Stimulated activated CD8-positive, alpha-beta memory T cell treated with anti-CD3 and anti-CD28 coated beads, Interleukin-12 subunit alpha, Interleukin-12 subunit beta, amount 100 ng/mL, for 4 hours (primary cell): ENCODE results near the gene C5orf15.
"Not testable (repeated sequence)": the region's sequence is repeated elsewhere in the genome, so short reads cannot be mapped to it uniquely, and the experiment has no call there.

ENCODE experiments used
- DNase-seq: peaks from one replicate; pipeline ENCODE4 v3.0.0-alpha.2; 2020; ENCODE audit warnings: low read depth

Gene C5orf15

GRCh38 chr5:133937628-133938027 lies 30.8 kb downstream of the C5orf15 start:
- not testable (repeated sequence) for DNase-seq

DNA sequence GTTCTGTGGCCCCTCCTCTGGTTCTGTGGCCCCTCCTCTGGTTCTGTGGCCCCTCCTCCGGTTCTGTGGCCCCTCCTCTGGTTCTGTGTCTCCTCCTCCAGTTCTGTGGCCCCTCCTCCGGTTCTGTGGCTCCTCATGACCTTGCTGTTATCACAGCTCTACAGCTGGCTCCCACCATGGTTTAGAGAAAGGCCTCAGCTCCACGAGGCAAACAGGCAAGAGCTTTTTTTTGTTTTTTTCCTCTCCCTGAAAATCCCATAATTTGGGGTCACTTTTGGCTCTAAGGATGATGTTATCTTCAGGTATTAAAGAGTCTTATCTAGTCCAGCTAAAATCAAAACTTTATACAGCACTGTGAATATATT lies 31.8 kb downstream of the C5orf15 start:
- no peak for DNase-seq

DNA sequence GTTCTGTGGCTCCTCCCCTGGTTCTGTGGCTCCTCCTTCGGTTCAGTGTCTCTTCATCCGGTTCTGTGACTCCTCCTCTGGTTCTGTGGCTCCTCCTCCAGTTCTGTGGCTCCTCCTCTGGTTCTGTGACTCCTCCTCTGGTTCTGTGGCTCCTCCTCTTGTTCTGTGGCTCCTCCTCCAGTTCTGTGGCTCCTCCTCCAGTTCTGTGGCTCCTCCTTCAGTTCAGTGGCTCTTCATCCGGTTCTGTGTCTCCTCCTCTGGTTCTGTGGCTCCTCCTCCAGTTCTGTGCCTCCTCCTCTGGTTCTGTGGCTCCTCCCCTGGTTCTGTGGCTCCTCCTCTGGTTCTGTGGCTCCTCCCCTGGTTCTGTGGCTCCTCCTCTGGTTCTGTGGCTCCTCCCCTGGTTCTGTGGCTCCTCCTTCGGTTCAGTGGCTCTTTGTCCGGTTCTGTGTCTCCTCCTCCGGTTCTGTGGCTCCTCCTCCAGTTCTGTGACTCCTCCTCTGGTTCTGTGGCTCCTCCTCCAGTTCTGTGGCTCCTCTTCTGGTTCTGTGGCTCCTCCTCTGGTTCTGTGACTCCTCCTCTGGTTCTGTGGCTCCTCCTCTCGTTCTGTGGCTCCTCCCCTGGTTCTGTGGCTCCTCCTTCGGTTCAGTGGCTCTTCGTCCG lies 32.3 kb downstream of the C5orf15 start:
- not testable (repeated sequence) for DNase-seq

GRCh38 chr5:133935667-133935940 lies 32.8 kb downstream of the C5orf15 start:
- DNase-seq, result no peak

- no peak for DNase-seq
These were observed 33.4 kb downstream of the C5orf15 start for GRCh38 chr5:133934822-133935666.

- no peak for DNase-seq
These were observed 34.1 kb downstream of the C5orf15 start for GRCh38 chr5:133934311-133934710.

GRCh38 chr5:133933670-133934295 lies 34.6 kb downstream of the C5orf15 start:
- DNase-seq, result no peak

DNA sequence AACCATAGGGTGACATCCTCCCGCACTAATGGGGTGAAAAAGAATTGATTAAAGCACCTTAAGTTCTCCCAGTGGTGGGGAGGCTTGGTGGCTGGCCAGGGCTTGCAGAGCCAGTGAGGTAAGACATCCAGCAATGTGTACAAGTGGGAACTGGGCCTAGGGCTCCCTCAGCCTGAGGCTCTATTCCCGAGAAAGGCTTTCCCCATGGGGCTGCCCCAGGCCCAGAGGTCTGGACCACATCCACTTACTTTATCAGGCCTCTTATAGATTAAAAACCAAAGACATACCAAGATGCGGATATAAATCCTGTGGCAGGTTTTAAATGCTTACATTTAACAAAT lies 35.3 kb downstream of the C5orf15 start:
- no peak for DNase-seq

GRCh38 chr5:133932441-133933168 lies 35.8 kb downstream of the C5orf15 start:
- DNase-seq, result no peak

GRCh38 chr5:133931546-133931945 lies 36.9 kb downstream of the C5orf15 start:
- no peak for DNase-seq

DNA sequence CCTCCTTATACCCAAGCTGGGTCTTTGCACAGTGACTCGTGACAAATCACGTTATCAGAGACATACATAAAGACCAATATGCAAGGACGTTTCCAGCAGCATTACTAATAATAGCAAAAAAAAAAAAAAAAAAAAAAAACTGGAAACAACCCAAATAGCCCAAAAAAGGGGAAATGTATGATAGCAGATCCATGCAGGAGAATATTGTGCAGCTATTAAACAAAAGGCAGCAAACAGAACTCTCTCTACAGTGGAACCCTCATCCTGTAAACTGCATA lies 37.7 kb downstream of the C5orf15 start:
- DNase-seq, result no peak

- DNase-seq, result peak; percentile 40
These were observed 38.2 kb downstream of the C5orf15 start for GRCh38 chr5:133930061-133930812.

DNA sequence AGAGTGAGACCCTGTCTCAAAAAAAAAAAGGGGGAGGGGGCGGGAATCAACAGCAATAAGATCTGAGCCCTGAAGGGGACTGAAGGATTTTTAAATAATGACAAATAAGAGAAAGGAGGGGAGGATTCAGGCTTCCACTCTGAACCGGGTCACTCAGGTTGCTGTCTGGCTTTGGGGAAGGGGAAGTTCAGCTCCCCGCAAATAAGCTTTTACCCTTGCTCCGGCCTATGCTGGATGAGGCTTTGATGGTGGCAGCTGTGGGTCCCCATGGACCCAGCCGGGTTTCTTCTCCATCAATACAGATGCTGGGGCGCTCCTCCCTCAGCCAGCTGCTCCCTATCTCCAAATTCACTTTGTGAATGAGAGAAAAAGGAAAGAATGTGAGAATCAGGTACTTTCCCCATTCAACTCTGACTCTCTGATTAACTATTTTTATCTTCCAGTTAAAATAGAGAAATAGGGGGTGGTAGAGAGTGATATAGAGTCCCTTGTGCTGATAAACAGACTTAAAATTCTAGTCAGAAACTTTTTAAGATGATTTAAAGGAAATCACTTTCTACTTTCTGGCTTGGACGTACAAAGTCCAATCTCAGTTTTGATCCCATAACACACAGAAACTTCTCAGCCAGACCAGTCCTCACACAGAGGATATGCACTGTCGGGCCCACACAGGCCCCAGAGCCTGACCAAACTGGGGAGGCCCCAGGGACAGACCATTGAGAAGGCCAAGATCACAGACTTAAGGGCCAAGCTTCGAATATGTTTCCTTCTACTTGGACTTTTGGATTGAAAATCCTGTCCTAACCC lies 39.6 kb downstream of the C5orf15 start:
- DNase-seq, result no peak

- DNase-seq, result no peak
These were observed 40.9 kb downstream of the C5orf15 start for GRCh38 chr5:133927300-133928180.

DNA sequence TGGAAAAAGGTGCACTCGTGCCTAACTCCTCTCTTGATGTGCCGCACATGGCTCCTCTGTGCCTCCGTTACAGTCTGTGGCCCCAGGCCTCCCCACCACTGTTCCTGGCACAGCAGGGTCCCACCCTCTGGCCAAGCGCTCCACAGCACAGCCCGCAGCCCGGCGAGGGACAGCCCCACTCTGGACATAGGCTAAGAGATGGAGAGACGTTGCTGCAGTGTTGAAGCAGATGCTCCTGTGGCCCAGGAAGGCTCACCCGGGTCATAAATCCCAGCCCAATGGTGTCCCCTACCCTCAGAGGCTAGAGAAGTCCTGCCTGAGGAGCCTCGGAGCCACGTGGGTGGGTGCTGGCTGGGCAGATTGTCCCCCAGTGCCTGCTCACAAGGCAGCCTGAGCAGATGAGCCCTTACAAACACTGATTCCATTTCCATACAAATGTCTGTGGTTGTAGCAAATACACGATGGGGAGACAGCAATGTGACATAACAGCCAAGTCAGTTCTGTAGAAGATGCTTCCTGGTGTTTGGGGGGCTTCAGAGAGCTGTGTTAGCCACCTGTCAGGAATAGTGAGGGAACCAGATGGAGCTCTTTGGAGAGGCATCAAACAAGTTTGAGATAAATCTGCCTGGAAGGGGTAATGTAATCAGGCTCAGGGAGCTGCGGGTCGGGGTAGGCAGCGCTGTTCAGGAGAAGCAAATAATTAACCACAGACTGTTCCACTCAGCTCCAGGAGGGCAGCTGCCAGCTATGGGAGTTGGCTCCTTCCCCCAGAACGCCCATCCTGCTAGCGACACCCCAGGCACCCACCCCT lies 41.7 kb downstream of the C5orf15 start:
- no peak for DNase-seq

GRCh38 chr5:133925866-133926488 lies 42.4 kb downstream of the C5orf15 start:
- no peak for DNase-seq

DNA sequence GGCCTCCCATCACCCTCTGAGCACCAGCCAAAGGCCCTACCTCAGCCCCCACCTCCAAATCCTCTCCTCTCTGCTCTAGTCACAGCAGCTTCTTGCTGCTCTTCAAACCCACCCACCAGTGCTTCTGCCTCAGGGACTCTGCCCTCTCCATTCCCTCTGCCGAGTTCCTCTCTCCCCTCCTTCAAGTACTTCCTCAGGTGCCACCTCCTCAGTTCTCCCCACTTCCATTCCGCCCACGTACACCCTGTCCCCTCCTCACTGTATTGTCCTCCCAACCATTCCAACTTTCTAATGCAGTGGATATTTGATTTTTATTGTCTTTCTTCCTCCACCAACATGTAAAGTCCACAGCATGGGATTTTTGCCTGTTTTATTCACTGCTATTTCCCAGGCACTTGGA lies 43.2 kb downstream of the C5orf15 start:
- no peak for DNase-seq

GRCh38 chr5:133924221-133924920 lies 44.1 kb downstream of the C5orf15 start:
- no peak for DNase-seq

DNA sequence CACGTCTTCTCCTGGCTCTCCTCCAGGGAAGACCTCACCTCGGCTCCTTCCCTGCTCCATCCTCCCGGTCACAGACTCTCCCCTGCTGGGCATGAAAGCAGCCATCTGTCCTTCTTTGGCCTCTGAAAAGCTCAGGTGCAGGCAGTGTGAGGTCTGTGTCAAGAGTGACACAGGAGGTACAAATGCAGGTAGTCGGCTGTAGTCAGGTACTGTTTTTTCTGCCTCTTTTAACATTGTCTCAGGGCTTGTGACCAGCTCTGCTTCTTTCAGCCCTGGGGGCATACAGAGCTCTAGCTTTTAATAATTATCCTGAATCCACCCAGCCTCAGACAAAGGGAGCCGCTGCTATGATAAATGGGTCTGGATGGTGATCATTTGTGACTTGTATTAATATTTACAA lies 46.4 kb downstream of the C5orf15 start:
- DNase-seq, result no peak
